Body of pancreas (tissue), 4 donors: ENCODE results near the gene IL17RA. TPM values are rescaled to one million over a fixed set of nuclear protein-coding genes. Genes with fewer than 3 reads are reported as not detected.

Experiments
- ATAC-seq: fragments of 150-250 bp; one replicate; pipeline ENCODE4 v1.9.1; 2016
- DNase-seq, 4 donors: peaks; one replicate each; pipeline ENCODE4 v3.0.0-alpha.2; 2019
- H3K27ac ChIP-seq, 4 donors: fragments of 200-600 bp; sonication (generic); 1 replicate in 3 of 4; 2 replicates in 1 of 4; pipeline versions ENCODE4 v1.5.1 to v1.6.1; 2016 to 2019; ENCODE audit warnings: mild to moderate bottlenecking in 1 of 4, mixed read lengths in 1 of 4, moderate library complexity in 1 of 4
- H3K27me3 ChIP-seq, 2 donors: fragments of 200-600 bp; sonication (generic); one replicate each; pipeline ENCODE4 v1.6.0; 2016; ENCODE audit warnings: mild to moderate bottlenecking in 1 of 2
- H3K36me3 ChIP-seq, 2 donors: fragments of 200-600 bp; sonication (generic); replicated peaks in 1 of 2; 2 replicates each; pipeline ENCODE4 v1.5.1; 2016; ENCODE audit warnings: low read depth in 2 of 2; ENCODE audit not compliant: insufficient read depth in 1 of 2
- H3K4me1 ChIP-seq: fragments of 200-600 bp; sonication (generic); one replicate; pipeline ENCODE4 v1.6.0; 2016
- H3K4me3 ChIP-seq, 2 donors: fragments of 200-600 bp; sonication (generic); 1 replicate in 1 of 2; 2 replicates in 1 of 2; pipeline ENCODE4 v1.5.1; 2016 to 2019
- H3K9me3 ChIP-seq, 3 donors: fragments of 200-600 bp; sonication (generic); 1 replicate in 2 of 3; 2 replicates in 1 of 3; pipeline ENCODE4 v1.5.1; 2016
- POLR2A ChIP-seq, 3 donors: fragments of 450-650 bp; IDR thresholded peaks; one replicate each; pipeline ENCODE4 v1.6.1; 2016; ENCODE audit warnings: antibody characterized with exemption in 3 of 3, mild to moderate bottlenecking in 2 of 3
- WGBS, 2 donors: methylation state at CpG; one replicate each; pipeline ENCODE4 v1.1.5; 2017; 5-methylcytosine and 5-hydroxymethylcytosine counted together
- intact Hi-C: fragments of 100-400 bp; cut with DNase I; formaldehyde crosslinking; loops from one replicate; pipeline ENCODE4 v1.15.1; 2023
- total RNA-seq, 2 donors: library from RNA; depleted of rRNA; stranded (reverse); fragments of >200 nt; gene quantifications; one replicate each; pipeline ENCODE4 v1.1.0, GENCODE V29; 2016
- TF ChIP-seq, protein P1 (sequence below), 7 experiments: fragments of 450-650 bp in 4 of 7; fragments of 200-600 bp in 3 of 7; sonication (generic) in 3 of 7; IDR thresholded peaks; one replicate each; pipeline ENCODE4 v1.5.1; 2016 to 2019; ENCODE audit warnings: antibody characterized with exemption in 7 of 7

The IL17RA gene
- total RNA-seq, 2 donors from 2014 or later, result 8.3 to 13.8 TPM

DNA sequence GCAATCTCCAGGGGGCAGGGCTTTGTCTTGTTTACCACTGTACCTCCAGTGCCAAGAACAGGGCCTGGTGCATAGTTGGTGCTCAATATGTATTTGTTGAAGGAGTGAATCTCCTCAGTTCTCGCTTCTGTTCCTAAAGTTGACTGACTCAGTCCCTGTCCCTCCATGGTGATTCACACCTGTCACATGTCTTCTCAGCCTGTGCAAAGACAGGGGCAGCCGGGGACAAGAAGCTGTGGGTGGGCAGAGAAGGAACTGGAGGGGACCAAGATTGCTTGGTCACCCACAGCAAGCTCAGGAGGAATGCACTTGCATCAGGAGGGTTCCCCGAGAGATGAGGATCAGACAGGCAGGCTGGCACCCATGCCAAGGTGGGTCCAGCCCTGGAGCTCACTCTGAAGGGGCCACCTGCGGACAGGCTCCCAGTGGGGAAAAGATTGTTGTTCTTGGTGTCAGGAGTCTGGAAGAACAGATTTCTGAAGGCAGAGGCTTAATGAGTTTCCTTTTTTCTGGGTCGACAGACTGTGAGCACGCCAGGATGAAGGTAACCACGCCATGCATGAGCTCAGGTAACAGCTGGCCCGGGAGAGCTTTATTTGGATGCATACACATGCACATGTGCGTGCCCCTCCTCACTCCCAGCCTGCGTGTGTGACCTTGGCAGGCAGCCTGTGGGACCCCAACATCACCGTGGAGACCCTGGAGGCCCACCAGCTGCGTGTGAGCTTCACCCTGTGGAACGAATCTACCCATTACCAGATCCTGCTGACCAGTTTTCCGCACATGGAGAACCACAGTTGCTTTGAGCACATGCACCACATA lies 16.9 kb downstream of the IL17RA start:
- no peaks in the 10 kb centered on the region for H3K4me1 ChIP-seq
- no peak for DNase-seq
- intact Hi-C loops, result no loop called here
- H3K36me3 ChIP-seq, result peaks cover 19 to 32% of the 10 kb centered on the region in 2 donors
- ATAC-seq, result no peak
- TF ChIP-seq, protein P1, sequence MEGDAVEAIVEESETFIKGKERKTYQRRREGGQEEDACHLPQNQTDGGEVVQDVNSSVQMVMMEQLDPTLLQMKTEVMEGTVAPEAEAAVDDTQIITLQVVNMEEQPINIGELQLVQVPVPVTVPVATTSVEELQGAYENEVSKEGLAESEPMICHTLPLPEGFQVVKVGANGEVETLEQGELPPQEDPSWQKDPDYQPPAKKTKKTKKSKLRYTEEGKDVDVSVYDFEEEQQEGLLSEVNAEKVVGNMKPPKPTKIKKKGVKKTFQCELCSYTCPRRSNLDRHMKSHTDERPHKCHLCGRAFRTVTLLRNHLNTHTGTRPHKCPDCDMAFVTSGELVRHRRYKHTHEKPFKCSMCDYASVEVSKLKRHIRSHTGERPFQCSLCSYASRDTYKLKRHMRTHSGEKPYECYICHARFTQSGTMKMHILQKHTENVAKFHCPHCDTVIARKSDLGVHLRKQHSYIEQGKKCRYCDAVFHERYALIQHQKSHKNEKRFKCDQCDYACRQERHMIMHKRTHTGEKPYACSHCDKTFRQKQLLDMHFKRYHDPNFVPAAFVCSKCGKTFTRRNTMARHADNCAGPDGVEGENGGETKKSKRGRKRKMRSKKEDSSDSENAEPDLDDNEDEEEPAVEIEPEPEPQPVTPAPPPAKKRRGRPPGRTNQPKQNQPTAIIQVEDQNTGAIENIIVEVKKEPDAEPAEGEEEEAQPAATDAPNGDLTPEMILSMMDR (IDR thresholded peaks at IDR 0.05), result no peak
- no peak for TF ChIP-seq POLR2A (IDR thresholded peaks at IDR 0.05)
- H3K27me3 ChIP-seq, result no peaks in the 10 kb centered on the region
- no peak overlapping the region for H3K4me3 ChIP-seq
- 91 to 93% methylated on average over 9 to 14 of the region's 14 CpGs for WGBS, 2 donors
- H3K27ac ChIP-seq, result no peak overlapping the region
- no peaks in the 10 kb centered on the region for H3K9me3 ChIP-seq

DNA sequence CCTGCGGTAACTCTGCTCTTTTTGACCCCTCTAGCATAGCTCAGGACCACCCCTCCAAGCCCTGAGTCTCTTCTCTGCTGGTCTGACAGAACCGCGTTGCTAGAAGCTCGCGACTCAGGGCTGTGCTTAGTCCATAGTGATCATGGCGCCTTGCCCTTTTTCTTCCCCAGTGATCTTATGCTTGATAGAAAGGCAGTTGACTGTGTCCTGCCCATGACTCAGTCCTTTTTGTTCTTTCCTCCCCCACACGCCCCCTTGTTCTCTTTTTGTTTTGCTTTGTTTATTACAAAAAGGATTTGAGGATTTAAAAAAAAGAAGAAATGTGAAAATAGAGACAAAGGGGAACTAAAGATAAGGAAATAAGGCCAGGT lies 17.5 kb downstream of the IL17RA start:
- H3K36me3 ChIP-seq, result peaks cover 19 to 32% of the 10 kb centered on the region in 2 donors
- TF ChIP-seq POLR2A (IDR thresholded peaks at IDR 0.05), result no peak
- TF ChIP-seq, protein P1 (IDR thresholded peaks at IDR 0.05), result no peak
- no peak overlapping the region for H3K4me3 ChIP-seq
- H3K27ac ChIP-seq, result no peak overlapping the region
- no peaks in the 10 kb centered on the region for H3K9me3 ChIP-seq
- H3K4me1 ChIP-seq, result no peaks in the 10 kb centered on the region
- WGBS, 2 donors, result 86 to 93% methylated on average over 7 of the region's 7 CpGs
- ATAC-seq (no peak), DNase-seq (no peak)
- intact Hi-C loops, result no loop called here
- no peaks in the 10 kb centered on the region for H3K27me3 ChIP-seq

DNA sequence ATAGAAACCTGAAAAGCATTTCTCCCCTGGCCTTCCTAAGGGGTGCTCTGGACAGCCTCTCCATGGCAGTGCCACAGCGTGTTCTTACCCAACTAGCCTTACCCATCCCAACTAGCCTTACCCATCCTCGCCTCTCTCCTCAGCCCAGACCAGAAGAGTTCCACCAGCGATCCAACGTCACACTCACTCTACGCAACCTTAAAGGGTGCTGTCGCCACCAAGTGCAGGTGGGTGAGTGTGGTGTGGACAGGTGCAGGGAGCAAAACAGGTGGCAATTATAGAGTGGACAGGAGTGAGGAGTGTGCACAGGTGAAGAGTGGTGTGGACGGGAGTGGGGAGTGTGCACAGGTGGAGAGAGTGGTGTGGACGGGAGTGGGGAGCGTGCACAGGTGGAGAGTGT lies 18.6 kb downstream of the IL17RA start:
- H3K27ac ChIP-seq, result no peak overlapping the region
- no peak for ATAC-seq

DNA sequence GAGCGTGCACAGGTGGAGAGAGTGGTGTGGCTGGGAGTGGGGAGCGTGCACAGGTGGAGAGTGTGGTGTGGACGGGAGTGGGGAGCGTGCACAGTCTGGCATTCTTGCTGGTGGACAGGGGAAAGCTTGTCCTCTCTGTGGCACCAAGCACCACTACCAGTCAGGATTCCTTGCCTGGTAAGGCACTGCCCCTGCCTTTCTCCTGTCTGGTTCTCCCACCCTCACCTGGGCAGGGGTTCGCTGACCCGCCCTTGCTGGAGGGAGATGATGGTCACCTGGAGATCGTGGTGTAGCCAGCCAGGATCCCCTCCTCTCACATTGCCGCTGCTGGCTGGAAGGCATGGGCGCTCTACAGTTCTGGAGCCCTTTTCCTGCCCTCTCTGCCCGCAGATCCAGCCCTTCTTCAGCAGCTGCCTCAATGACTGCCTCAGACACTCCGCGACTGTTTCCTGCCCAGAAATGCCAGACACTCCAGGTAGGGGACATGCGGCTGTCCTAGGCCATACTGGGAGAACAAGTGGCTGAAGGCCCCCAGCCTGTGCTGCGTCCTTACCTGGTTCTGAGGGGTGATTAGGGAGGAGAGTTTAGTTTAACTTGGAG lies 19.6 kb downstream of the IL17RA start:
- TF ChIP-seq POLR2A (IDR thresholded peaks at IDR 0.05), result no peak
- TF ChIP-seq, protein P1 (IDR thresholded peaks at IDR 0.05), result no peak
- H3K4me1 ChIP-seq, result no peaks in the 10 kb centered on the region
- intact Hi-C loops, result no loop called here
- peaks cover 27 to 35% of the 10 kb centered on the region in 2 donors for H3K36me3 ChIP-seq
- H3K27me3 ChIP-seq, result no peaks in the 10 kb centered on the region
- DNase-seq (no peak), ATAC-seq (no peak)
- H3K27ac ChIP-seq, result no peak overlapping the region
- no peak overlapping the region for H3K4me3 ChIP-seq
- H3K9me3 ChIP-seq, result no peaks in the 10 kb centered on the region
- 86 to 88% methylated on average over 13 to 14 of the region's 14 CpGs for WGBS, 2 donors

More for the DNA sequence above, 18.6 kb downstream of the IL17RA start:
- no peaks in the 10 kb centered on the region for H3K9me3 ChIP-seq
- intact Hi-C loops, result no loop called here
- 91 to 94% methylated on average over 9 of the region's 9 CpGs for WGBS, 2 donors
- H3K4me1 ChIP-seq, result no peaks in the 10 kb centered on the region
- no peak overlapping the region for H3K4me3 ChIP-seq
- H3K27me3 ChIP-seq, result no peaks in the 10 kb centered on the region
- peaks cover 22 to 32% of the 10 kb centered on the region in 2 donors for H3K36me3 ChIP-seq
- DNase-seq, result no peak
- no peak for TF ChIP-seq POLR2A (IDR thresholded peaks at IDR 0.05)
- TF ChIP-seq, protein P1 (IDR thresholded peaks at IDR 0.05), result no peak
